ENCODE measurements around the gene MAS1L.

The MAS1L gene

GRCh38 chr6:29491574-29491973, 3.8 kb upstream of the MAS1L start:
- POLR2A ChIA-PET: no interaction called here
- H3K4me3 ChIP-seq (ENCODE audit: low read depth, low read length): no peak overlapping the region
- CTCF ChIA-PET: no interaction called here
- TF ChIP-seq CTCF (IDR thresholded peaks at IDR 0.05; ENCODE audit: insufficient read depth, low read length, missing control alignments): no peak
- DNase-seq (ENCODE audit: low read depth, low spot score): no peak

DNA sequence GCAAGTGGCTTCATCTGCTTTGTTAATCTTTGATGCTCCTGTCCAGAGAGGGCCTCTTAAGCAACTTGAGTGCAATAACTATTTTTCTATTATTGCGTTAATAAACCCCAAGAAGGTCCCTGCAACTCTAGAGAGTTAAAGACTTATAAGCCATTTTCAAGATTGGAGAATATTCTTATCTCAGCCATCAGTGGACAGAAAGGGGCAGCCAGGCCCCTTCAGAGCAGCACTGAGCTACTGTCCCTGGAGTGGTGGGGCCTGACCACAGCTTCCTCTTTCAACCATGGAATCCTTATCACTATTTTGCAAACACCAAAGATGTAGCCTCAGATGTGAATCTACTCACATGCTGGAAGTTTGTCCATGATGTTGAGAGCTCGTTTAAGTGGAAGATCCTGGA, 2.8 kb upstream of the MAS1L start:
- CTCF ChIA-PET: no interaction called here
- POLR2A ChIA-PET: no interaction called here
- H3K4me3 ChIP-seq (ENCODE audit: low read depth, low read length): no peak overlapping the region
- no peak for TF ChIP-seq CTCF (IDR thresholded peaks at IDR 0.05; ENCODE audit: insufficient read depth, low read length, missing control alignments)
- no peak for DNase-seq (ENCODE audit: low read depth, low spot score)

DNA sequence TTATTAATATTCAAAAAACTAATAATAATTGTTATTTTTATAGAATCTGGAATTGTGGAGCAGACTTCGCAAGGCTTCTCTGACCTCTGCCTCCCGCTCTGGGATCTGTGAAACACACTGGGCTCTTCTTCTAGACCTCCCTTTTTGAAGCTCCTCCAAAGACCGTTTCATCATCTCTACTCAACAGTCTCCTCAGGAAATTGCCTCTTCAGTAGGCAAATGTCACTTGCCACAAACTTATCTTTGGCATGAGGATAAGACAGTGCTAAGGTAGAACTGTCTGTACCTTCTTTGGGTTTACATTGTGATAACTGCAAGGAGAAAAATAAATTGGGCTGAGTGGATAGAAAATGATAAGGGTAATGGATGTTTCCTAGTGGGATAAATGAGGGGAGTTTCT, 2.3 kb upstream of the MAS1L start:
- CTCF ChIA-PET: no interaction called here

DNA sequence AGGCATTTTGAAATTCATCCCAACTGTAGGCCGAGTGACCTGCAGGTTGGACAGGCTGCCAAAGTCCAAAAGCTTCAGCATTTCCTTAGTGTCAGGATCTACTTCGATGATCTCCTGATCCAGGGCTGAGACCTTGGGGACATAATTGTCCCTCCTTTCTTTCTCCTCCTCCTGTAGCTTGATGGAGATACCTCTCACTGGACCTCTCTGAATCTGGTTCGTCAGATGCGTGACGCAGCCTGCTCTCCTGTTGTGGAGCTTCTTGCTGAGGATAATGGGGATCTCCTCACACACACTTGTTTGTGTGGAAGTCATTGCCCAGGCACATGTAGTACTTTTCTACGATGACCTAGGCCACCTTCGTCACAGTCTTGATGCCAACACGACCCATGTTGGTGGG, 1.5 kb upstream of the MAS1L start:
- CTCF ChIA-PET: no interaction called here
- POLR2A ChIA-PET: no interaction called here
- DNase-seq (ENCODE audit: low read depth, low spot score): no peak
- TF ChIP-seq CTCF (IDR thresholded peaks at IDR 0.05; ENCODE audit: insufficient read depth, low read length, missing control alignments): no peak
- H3K4me3 ChIP-seq (ENCODE audit: low read depth, low read length): no peak overlapping the region

More for the DNA sequence above, 2.3 kb upstream of the MAS1L start:
- POLR2A ChIA-PET: no interaction called here
- TF ChIP-seq CTCF (IDR thresholded peaks at IDR 0.05; ENCODE audit: insufficient read depth, low read length, missing control alignments): no peak
- no peak overlapping the region for H3K4me3 ChIP-seq (ENCODE audit: low read depth, low read length)
- no peak for DNase-seq (ENCODE audit: low read depth, low spot score)

DNA sequence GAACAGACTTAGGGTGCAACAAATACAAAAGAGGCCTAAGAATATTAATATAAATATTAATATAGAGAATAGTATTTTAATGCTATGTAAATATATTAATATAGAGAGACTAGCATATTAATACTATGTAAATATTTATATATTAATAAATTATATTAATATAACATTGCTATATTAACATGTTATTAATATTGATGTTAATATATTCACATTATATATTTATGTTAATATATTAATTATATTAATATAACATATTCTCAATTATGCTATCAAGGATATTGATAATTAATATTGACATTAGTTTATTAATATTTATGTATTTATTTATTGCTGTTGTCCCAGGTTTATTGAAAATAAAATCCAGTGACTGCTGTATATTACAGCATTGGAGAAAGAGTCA, 1.1 kb upstream of the MAS1L start:
- POLR2A ChIA-PET: no interaction called here
- CTCF ChIA-PET: no interaction called here
- no peak for TF ChIP-seq CTCF (IDR thresholded peaks at IDR 0.05; ENCODE audit: insufficient read depth, low read length, missing control alignments)
- no peak for DNase-seq (ENCODE audit: low read depth, low spot score)
- H3K4me3 ChIP-seq (ENCODE audit: low read depth, low read length): no peak overlapping the region

GRCh38 chr6:29487131-29487530, 625 bp downstream of the MAS1L start:
- ChIA-PET POLR2A (no interaction called here), CTCF (no interaction called here)
- DNase-seq (ENCODE audit: low read depth, low spot score): no peak
- H3K4me3 ChIP-seq (ENCODE audit: low read depth, low read length): no peak overlapping the region
- TF ChIP-seq CTCF (IDR thresholded peaks at IDR 0.05; ENCODE audit: insufficient read depth, low read length, missing control alignments): no peak

Measured in AG04449 (cell line).